ENCODE measurements around the gene SP3. TPM values are rescaled to one million over a fixed set of nuclear protein-coding genes. Genes with fewer than 3 reads are reported as not detected.

The SP3 gene
- total RNA-seq, 1 donor from 2014 or later = 119 TPM

DNA sequence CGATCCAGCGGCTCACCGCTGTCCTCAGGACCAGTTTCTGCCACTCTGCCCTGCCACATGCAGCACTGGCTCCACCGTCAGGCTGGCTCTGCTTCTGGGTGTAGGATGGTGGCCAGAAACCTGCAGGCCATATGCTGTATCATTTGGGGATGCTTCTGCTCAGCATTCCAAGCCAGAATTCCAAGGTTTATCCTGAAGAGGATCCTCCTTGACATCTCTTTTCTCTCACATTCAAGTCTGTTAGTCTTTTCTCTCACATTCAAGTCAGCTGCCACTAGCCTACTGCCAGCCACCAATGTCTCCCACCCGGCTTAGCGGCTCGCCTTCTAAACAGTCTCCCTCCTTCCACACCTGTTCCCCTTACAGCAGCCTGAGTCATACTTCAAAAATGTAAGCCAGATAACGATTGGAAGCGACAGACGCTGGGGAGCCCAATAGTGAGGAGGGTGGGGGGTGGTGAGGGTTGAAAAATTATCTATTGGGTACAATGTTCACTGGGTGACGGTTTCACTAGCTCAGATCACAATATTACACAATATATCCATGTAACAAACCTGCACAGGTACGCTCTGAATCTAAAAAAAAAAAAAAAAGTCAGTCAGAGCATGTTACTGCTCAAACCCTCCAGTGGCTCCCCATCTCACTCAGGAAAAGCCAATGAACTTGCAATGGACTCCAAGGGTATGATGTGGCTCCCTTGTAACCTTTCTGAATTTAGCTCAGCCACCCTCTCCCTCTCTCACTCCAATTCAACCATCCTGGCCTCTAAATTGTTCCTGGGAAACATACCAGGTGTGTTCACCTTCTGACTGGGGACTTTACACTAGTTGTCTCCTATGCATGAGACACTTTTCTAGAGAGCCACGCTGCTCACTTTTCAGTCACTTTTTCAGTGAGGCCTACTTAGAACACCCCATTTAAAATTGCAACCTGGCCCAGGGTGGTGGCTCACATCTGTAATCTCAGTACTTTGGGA is 38.8 kb upstream of the SP3 start:
- no peaks in the 10 kb centered on the region for H3K9me3 ChIP-seq
- no peak overlapping the region for H3K4me3 ChIP-seq
- no peak overlapping the region for H3K27ac ChIP-seq
- DNase-seq (ENCODE audit: extremely low spot score in 2 of 2) = no peak
- no peaks in the 10 kb centered on the region for H3K27me3 ChIP-seq
- H3K4me1 ChIP-seq = peaks cover 15% of the 10 kb centered on the region
- H3K36me3 ChIP-seq = no peaks in the 10 kb centered on the region
- no peak for TF ChIP-seq POLR2AphosphoS5 (IDR thresholded peaks at IDR 0.05; ENCODE audit: insufficient read depth in 1 of 2, low read depth in 1 of 2)
- intact Hi-C loops (cut with DNase I) = no loop called here

DNA sequence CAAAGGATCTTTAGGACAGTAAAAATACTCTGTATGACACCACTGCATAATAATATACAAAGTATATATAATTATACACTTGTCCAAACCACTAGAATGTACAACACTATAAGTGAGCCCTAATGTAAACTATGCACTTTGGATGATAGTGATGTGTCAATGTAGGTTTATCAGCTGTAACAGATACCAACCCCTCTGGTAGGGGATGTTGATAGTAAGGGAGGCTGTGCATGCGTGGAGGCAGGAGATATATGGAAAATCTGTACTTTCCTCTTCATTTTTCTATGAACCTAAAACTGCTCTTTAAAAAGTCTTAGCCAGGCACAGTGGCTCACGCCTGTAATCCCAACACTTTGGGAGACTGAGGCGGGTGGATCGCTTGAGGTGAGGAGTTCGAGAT is 37.5 kb upstream of the SP3 start:
- intact Hi-C loops (cut with DNase I) = no loop called here
- H3K4me1 ChIP-seq = peaks cover 25% of the 10 kb centered on the region
- H3K27me3 ChIP-seq = no peaks in the 10 kb centered on the region
- no peak overlapping the region for H3K27ac ChIP-seq
- TF ChIP-seq POLR2AphosphoS5 (IDR thresholded peaks at IDR 0.05; ENCODE audit: insufficient read depth in 1 of 2, low read depth in 1 of 2) (no peak), POLR2A (IDR thresholded peaks at IDR 0.05) (no peak)
- TF ChIP-seq, protein P1, sequence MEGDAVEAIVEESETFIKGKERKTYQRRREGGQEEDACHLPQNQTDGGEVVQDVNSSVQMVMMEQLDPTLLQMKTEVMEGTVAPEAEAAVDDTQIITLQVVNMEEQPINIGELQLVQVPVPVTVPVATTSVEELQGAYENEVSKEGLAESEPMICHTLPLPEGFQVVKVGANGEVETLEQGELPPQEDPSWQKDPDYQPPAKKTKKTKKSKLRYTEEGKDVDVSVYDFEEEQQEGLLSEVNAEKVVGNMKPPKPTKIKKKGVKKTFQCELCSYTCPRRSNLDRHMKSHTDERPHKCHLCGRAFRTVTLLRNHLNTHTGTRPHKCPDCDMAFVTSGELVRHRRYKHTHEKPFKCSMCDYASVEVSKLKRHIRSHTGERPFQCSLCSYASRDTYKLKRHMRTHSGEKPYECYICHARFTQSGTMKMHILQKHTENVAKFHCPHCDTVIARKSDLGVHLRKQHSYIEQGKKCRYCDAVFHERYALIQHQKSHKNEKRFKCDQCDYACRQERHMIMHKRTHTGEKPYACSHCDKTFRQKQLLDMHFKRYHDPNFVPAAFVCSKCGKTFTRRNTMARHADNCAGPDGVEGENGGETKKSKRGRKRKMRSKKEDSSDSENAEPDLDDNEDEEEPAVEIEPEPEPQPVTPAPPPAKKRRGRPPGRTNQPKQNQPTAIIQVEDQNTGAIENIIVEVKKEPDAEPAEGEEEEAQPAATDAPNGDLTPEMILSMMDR (IDR thresholded peaks at IDR 0.05) = no peak
- no peak overlapping the region for H3K4me3 ChIP-seq
- DNase-seq (ENCODE audit: extremely low spot score in 2 of 2) = no peak
- no peaks in the 10 kb centered on the region for H3K36me3 ChIP-seq
- H3K9me3 ChIP-seq = no peaks in the 10 kb centered on the region

DNA sequence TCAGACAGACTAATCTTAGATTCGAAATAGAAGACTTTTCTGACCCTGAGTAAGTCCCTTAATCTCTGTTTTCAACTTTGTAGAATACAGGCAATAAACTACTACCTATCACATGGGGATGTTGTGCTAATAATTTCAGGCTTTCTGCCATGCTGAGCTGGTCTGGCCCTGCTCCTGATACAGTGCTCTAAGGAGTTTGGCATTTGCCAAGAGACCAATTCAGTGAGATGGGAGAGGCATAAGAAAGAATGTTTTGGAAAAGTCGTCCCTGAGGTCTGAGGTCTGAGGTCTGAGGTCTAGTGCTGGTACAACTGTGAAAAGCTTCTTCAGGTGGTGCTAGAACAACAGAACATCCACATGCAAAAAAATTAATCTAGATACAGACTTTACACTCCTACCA is 35.9 kb upstream of the SP3 start:
- DNase-seq (ENCODE audit: extremely low spot score in 2 of 2) = no peak
- TF ChIP-seq POLR2A (IDR thresholded peaks at IDR 0.05) (no peak), POLR2AphosphoS5 (IDR thresholded peaks at IDR 0.05; ENCODE audit: insufficient read depth in 1 of 2, low read depth in 1 of 2) (no peak)
- TF ChIP-seq, protein P1 (IDR thresholded peaks at IDR 0.05) = no peak
- no peaks in the 10 kb centered on the region for H3K27me3 ChIP-seq
- peaks cover 33% of the 10 kb centered on the region for H3K4me1 ChIP-seq
- H3K36me3 ChIP-seq = no peaks in the 10 kb centered on the region
- H3K4me3 ChIP-seq = no peak overlapping the region
- H3K9me3 ChIP-seq = no peaks in the 10 kb centered on the region
- H3K27ac ChIP-seq = no peak overlapping the region
- intact Hi-C loops (cut with DNase I) = no loop called here

DNA sequence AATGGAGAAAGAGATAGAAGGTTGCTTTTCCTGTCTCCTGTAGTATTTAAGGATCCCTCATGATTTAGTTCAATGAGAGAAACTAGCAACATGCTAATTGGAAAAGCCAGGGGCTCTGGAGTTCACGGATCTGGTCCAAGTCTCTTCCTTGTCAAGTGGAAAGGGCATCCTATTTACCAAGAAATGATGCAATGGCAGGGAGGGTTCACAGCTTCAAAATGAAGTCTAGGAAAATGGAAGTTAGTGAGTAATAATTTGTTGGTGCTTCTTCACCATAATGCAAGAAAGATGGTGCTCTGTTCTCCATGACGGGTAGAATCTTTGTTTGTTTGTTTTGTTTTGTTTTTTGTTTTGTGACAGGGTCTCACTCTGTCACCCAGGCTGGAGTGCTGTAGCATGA is 34.6 kb upstream of the SP3 start:
- TF ChIP-seq, protein P1 (IDR thresholded peaks at IDR 0.05) = no peak
- no peak for TF ChIP-seq POLR2AphosphoS5 (IDR thresholded peaks at IDR 0.05; ENCODE audit: insufficient read depth in 1 of 2, low read depth in 1 of 2)
- TF ChIP-seq POLR2A (IDR thresholded peaks at IDR 0.05) = no peak
- Histone ChIP-seq H3K9me3 (no peaks in the 10 kb centered on the region), H3K36me3 (no peaks in the 10 kb centered on the region), H3K4me1 (peaks cover 27% of the 10 kb centered on the region), H3K27ac (no peak overlapping the region), H3K4me3 (no peak overlapping the region), H3K27me3 (no peaks in the 10 kb centered on the region)
- intact Hi-C loops (cut with DNase I) = no loop called here
- DNase-seq (ENCODE audit: extremely low spot score in 2 of 2) = no peak

DNA sequence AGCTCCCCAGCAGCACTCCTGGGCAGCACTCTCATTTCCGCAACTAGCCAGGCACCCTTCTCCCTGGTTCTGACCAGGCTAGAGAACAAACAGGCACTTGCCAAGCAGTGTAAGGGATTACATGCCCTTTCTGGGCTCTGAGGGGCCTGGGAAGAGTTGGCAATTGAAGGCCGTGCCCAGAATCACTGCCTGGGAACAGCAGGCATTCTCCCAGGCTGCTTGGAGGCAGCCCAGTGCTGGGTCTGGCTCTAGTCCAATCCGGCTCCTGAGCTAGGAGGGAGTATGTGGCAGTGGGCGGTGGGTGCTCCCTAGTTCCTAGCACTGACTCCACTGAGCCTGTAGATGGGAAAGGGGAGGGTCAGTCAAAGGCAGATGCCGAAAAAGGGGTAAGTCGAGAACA is 34.1 kb upstream of the SP3 start:
- no peaks in the 10 kb centered on the region for H3K9me3 ChIP-seq
- no peak overlapping the region for H3K27ac ChIP-seq
- no peak overlapping the region for H3K4me3 ChIP-seq
- TF ChIP-seq, protein P1 (IDR thresholded peaks at IDR 0.05) = no peak
- TF ChIP-seq POLR2AphosphoS5 (IDR thresholded peaks at IDR 0.05; ENCODE audit: insufficient read depth in 1 of 2, low read depth in 1 of 2) (no peak), POLR2A (IDR thresholded peaks at IDR 0.05) (no peak)
- intact Hi-C loops (cut with DNase I) = no loop called here
- peaks cover 23% of the 10 kb centered on the region for H3K4me1 ChIP-seq
- no peaks in the 10 kb centered on the region for H3K36me3 ChIP-seq
- H3K27me3 ChIP-seq = no peaks in the 10 kb centered on the region
- DNase-seq (ENCODE audit: extremely low spot score in 2 of 2) = no peak
